HG03064 (cell line): ENCODE measurements around the gene METTL13.

Experiments used
- ATAC-seq: cut with Tn5 transposase; IDR thresholded peaks from one replicate; pipeline ENCODE4 v1.9.1; 2021; ENCODE audit warnings: low read depth; ENCODE audit not compliant: unreplicated experiment

The METTL13 gene

DNA sequence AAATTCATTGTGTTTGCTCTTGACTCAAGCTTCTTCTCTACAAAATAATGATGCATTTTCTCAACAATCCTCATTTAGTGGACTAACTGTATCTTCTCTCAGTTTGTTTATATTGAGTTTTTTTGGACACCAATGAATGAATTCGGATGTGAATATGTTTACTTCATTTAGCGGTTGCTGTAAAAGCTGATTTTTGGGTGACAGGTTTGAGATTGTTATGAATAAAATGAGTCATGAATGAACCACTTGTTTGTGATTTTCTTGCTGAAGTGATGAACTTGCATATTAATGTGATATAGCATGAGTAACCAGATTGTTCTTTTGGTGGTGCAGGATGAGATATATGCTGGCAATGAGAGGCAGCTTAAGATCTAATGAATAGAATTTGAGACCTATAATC is 62.9 kb downstream of the METTL13 start:
- ATAC-seq = no peak

DNA sequence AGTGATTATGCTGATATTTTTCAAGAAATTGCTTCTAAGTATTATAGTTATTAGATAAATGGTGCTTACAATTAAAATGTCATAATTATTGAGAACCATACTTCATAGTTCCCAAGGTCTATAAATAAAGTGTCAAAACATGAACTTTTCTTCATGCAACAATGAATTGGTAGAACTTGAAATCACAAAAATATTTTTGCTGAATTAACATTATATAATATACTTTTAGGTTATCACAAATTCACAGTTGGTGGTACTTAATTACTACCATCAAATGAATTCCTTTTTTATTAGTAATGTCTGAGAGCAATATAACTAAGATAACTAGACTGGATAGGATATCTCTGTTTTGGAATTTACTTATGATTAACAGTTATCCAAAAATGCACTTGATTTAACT is 64.5 kb downstream of the METTL13 start:
- ATAC-seq = no peak
